ENCODE data around the gene OR10T2.

- no peak for TF ChIP-seq EZH2 (IDR thresholded peaks at IDR 0.05)
- TF ChIP-seq POLR2AphosphoS5 (IDR thresholded peaks at IDR 0.05; ENCODE audit: borderline replicate concordance, low read depth, low read length), result no peak
- TF ChIP-seq FOXP2 (optimal IDR thresholded peaks at IDR 0.05; ENCODE audit: control extremely low read depth, extremely low read length, insufficient read depth), result no peak
Measured at GRCh38 chr1:158354255-158354654, 45.0 kb downstream of the OR10T2 start.

Data from SK-N-MC (cell line).